Heart right ventricle (tissue), 16 donors: ENCODE results near the gene SIGLECL1. TPM values are rescaled to one million over a fixed set of nuclear protein-coding genes. Genes with fewer than 3 reads are reported as not detected.

Source experiments
- ATAC-seq, 8 donors: fragments of 200-7000 bp; cut with Tn5 transposase; one replicate each; pipeline ENCODE4 v1.9.1; 2020; ENCODE audit warnings: mild to moderate bottlenecking in 8 of 8, moderate library complexity in 8 of 8, moderate number of reproducible peaks in 1 of 8
- DNase-seq, 2 donors: peaks; one replicate each; pipeline ENCODE4 v3.0.0-alpha.2; 2020
- H3K27ac ChIP-seq, 10 donors: fragments of 200-600 bp; sonication (generic) in 2 of 10; one replicate each; pipeline versions ENCODE4 v1.5.0 to v1.8.0; 2020 to 2022; ENCODE audit warnings: mild to moderate bottlenecking in 3 of 10
- H3K27me3 ChIP-seq, 7 donors: fragments of 200-600 bp; one replicate each; pipeline ENCODE4 v1.8.0; 2021 to 2022; ENCODE audit warnings: mild to moderate bottlenecking in 2 of 7
- H3K36me3 ChIP-seq, 9 donors: fragments of 200-600 bp; sonication (generic) in 1 of 9; one replicate each; pipeline versions ENCODE4 v1.5.0 to v1.8.0; 2020 to 2022; ENCODE audit warnings: mild to moderate bottlenecking in 2 of 9
- H3K4me1 ChIP-seq, 9 donors: fragments of 200-600 bp; sonication (generic) in 1 of 9; one replicate each; pipeline versions ENCODE4 v1.5.0 to v1.8.0; 2020 to 2022; ENCODE audit warnings: mild to moderate bottlenecking in 4 of 9
- H3K4me3 ChIP-seq, 10 donors: fragments of 200-600 bp; sonication (generic) in 2 of 10; one replicate each; pipeline versions ENCODE4 v1.5.0 to v1.8.0; 2020 to 2022; ENCODE audit warnings: mild to moderate bottlenecking in 7 of 10, moderate library complexity in 2 of 10
- H3K9me3 ChIP-seq, 11 donors: fragments of 200-600 bp in 10 of 11; sonication (generic) in 2 of 11; one replicate each; pipeline versions ENCODE4 v1.5.0 to v1.8.0; 2013 to 2022; ENCODE audit warnings: mild to moderate bottlenecking in 2 of 11, control low read depth in 1 of 11, moderate library complexity in 1 of 11
- CTCF ChIP-seq, 9 donors: fragments of 200-600 bp; sonication (generic) in 2 of 9; IDR thresholded peaks; one replicate each; pipeline versions ENCODE4 v1.5.0 to v1.8.0; 2021 to 2022; ENCODE audit warnings: antibody characterized with exemption in 9 of 9, mild to moderate bottlenecking in 5 of 9, moderate library complexity in 1 of 9
- WGBS, 2 donors: extraction: QIAGEN DNeasy Blood & Tissue Kit; methylation state at CpG; one replicate each; pipeline ENCODE4 v1.1.7; 2013; ENCODE audit warnings: inconsistent platforms in 1 of 2; 5-methylcytosine and 5-hydroxymethylcytosine counted together
- intact Hi-C, 10 donors: fragments of 100-400 bp; cut with DNase I; formaldehyde crosslinking; loops; one replicate each; pipeline versions ENCODE4 v1.11.1 to v1.14.2; 2022
- microRNA-seq, 2 donors: library from miRNA; unstranded; fragments of <30 nt; microRNA quantifications; one replicate each; pipeline ENCODE4 v1.2.0, GENCODE V29; 2021
- polyA plus RNA-seq, 2 donors: library from polyadenylated mRNA; stranded (reverse); fragments of 200-250 nt; gene quantifications; one replicate each; pipeline ENCODE4 v1.2.3, GENCODE V29; 2013
- total RNA-seq, 10 donors: library from RNA; stranded (reverse); fragmentation: NEBNext Ultra II Directional in 3 of 10; extraction: Animal tissue kit (Norgen Biotek cat#: 25700) in 3 of 10; gene quantifications; one replicate each; pipeline versions ENCODE4 v1.2.1 to v1.2.4, GENCODE V29; 2021 to 2023
- donor health status: Arrhythmogenic right ventricular cardiomyopathy.
- donor health status: ischemic (EF 13 %, LVEDD 7.1; RV severe dilation, severe dysfunction).
- donor health status: healthy with polysubstance abuse.
- donor health status: DM: no; HTN: yes; CAD: no.
- donor health status: DM: no; HTN: no; CAD: no.
- donor health status: ischemic (EF 25% LVEDD 6.9; RV normal size, moderate dysfunction).
- donor health status: ischemic (EF 25% LVEDD 5.7; RV mildly dilated, moderate dysfunction).
- donor health status: healthy.
- donor health status: DM: yes; HTN: yes; CAD: no.
- donor health status: Ischemic cardiomyopathy.
- donor health status: ischemic (EF 35%, LVEDD 5.7; RV mildly dilated, moderate dysfunction).
- donor health status: nonischemic (EF 11% LVEDD 7.7; RV severe dilation, severe dysfunction).
- donor health status: DM: yes; HTN: yes; CAD: no.
- donor health status: PGD.
- donor health status: ischemic (EF 29% LVEDD 5.4; RV normal size, mild dysfunction).
- donor health status: nonischemic (EF 23%, LVEDD 6.1; RV moderate dilation, normal function).

The SIGLECL1 gene
- total and polyA plus RNA-seq, 12 donors: not detected

- WGBS, 2 donors: 83 to 84% methylated on average over 3 of the region's 3 CpGs
- Histone ChIP-seq H3K4me1 (no peaks in the 10 kb centered on the region), H3K27ac (no peak overlapping the region), H3K4me3 (no peak overlapping the region), H3K9me3 (peaks cover 0 to 10% (median 0%) of the 10 kb centered on the region in 11 donors), H3K36me3 (no peaks in the 10 kb centered on the region), H3K27me3 (peaks cover 0 to 57% (median 42%) of the 10 kb centered on the region in 7 donors)
- ATAC-seq (no peak), DNase-seq (no peak)
- intact Hi-C loops: no loop called here
- TF ChIP-seq CTCF (IDR thresholded peaks at IDR 0.05): no peak
Measured at GRCh38 chr19:51317376-51317775, 66.5 kb downstream of the SIGLECL1 start.

GRCh38 chr19:51317968-51318367 lies 67.1 kb downstream of the SIGLECL1 start:
- H3K4me3 ChIP-seq: no peak overlapping the region
- no peaks in the 10 kb centered on the region for H3K36me3 ChIP-seq
- intact Hi-C loops: no loop called here
- ATAC-seq (no peak), DNase-seq (no peak)
- no peak for TF ChIP-seq CTCF (IDR thresholded peaks at IDR 0.05)
- no peaks in the 10 kb centered on the region for H3K4me1 ChIP-seq
- WGBS, 2 donors: 37 to 63% methylated on average over 1 of the region's 1 CpG
- H3K27me3 ChIP-seq: peaks cover 0 to 52% (median 39%) of the 10 kb centered on the region in 7 donors
- peaks cover 0 to 10% (median 0%) of the 10 kb centered on the region in 11 donors for H3K9me3 ChIP-seq
- no peak overlapping the region for H3K27ac ChIP-seq

Small RNA genes lying within 50 kb of the gene (microRNA-seq; reads per million reads assigned to microRNA genes)
- gene MIR8074: 0 reads per million in 2 donors

Other genes starting within 250 kb of the SIGLECL1 start
- gene KLK8, start 249.5 kb upstream of the SIGLECL1 start, total RNA-seq: not detected
- not detected for gene KLK8, start 249.5 kb upstream of the SIGLECL1 start, polyA plus RNA-seq
- gene KLK10, start 231.4 kb upstream of the SIGLECL1 start, total RNA-seq: 1 to 10 TPM in 1 of 10 donors, under 1 TPM in 4, not detected in 5; 0.16 to 1.8 (median 0.38) TPM
- gene KLK10, start 231.4 kb upstream of the SIGLECL1 start, polyA plus RNA-seq: under 1 TPM in 1 of 2 donors, not detected in 1; 0.49 TPM
- gene KLK11, start 224.5 kb upstream of the SIGLECL1 start, total RNA-seq: under 1 TPM in 4 of 10 donors, not detected in 6; 0.27 to 0.46 (median 0.36) TPM
- gene KLK11, start 224.5 kb upstream of the SIGLECL1 start, polyA plus RNA-seq: under 1 TPM; 0.51 to 0.59 TPM
- gene KLK12, start 216.1 kb upstream of the SIGLECL1 start, total RNA-seq: not detected
- gene KLK12, start 216.1 kb upstream of the SIGLECL1 start, polyA plus RNA-seq: not detected
- gene KLK13, start 186.0 kb upstream of the SIGLECL1 start, total RNA-seq: under 1 TPM in 1 of 10 donors, not detected in 9; 0.32 TPM
- gene KLK13, start 186.0 kb upstream of the SIGLECL1 start, polyA plus RNA-seq: 1 to 10 TPM in 1 of 2 donors, not detected in 1; 1.3 TPM
- gene KLK14, start 168.2 kb upstream of the SIGLECL1 start, total RNA-seq: 1 to 10 TPM in 1 of 10 donors, under 1 TPM in 5, not detected in 4; 0.26 to 1.2 (median 0.58) TPM
- under 1 TPM; 0.20 to 0.44 TPM for gene KLK14, start 168.2 kb upstream of the SIGLECL1 start, polyA plus RNA-seq
- gene CTU1, start 142.7 kb upstream of the SIGLECL1 start, total RNA-seq: 1 to 10 TPM; 2.0 to 5.6 (median 3.2) TPM
- 1 to 10 TPM; 2.6 to 4.1 TPM for gene CTU1, start 142.7 kb upstream of the SIGLECL1 start, polyA plus RNA-seq
- gene SIGLEC9, start 126.2 kb upstream of the SIGLECL1 start, total RNA-seq: 1 to 10 TPM in 6 of 10 donors, under 1 TPM in 3, not detected in 1; 0.41 to 7.0 (median 1.1) TPM
- 1 to 10 TPM; 1.0 to 1.8 TPM for gene SIGLEC9, start 126.2 kb upstream of the SIGLECL1 start, polyA plus RNA-seq
- 1 to 10 TPM in 2 of 10 donors, under 1 TPM in 6, not detected in 2; 0.15 to 2.9 (median 0.56) TPM for gene SIGLEC7, start 108.8 kb upstream of the SIGLECL1 start, total RNA-seq
- gene SIGLEC7, start 108.8 kb upstream of the SIGLECL1 start, polyA plus RNA-seq: 1 to 10 TPM; 1.2 to 1.3 TPM
- 10 to 100 TPM in 1 of 10 donors, 1 to 10 TPM in 6, under 1 TPM in 3; 0.51 to 16.6 (median 1.8) TPM for gene CD33, start 26.0 kb upstream of the SIGLECL1 start, total RNA-seq
- gene CD33, start 26.0 kb upstream of the SIGLECL1 start, polyA plus RNA-seq: 1 to 10 TPM; 2.1 to 5.0 TPM
- gene IGLON5, start 60.6 kb downstream of the SIGLECL1 start, total RNA-seq: under 1 TPM in 1 of 10 donors, not detected in 9; 0.19 TPM
- gene IGLON5, start 60.6 kb downstream of the SIGLECL1 start, polyA plus RNA-seq: under 1 TPM in 1 of 2 donors, not detected in 1; 0.14 TPM
- gene VSIG10L, start 91.1 kb downstream of the SIGLECL1 start, total RNA-seq: 1 to 10 TPM in 1 of 10 donors, under 1 TPM in 9; 0.33 to 1.3 (median 0.45) TPM
- 1 to 10 TPM; 1.6 TPM for gene VSIG10L, start 91.1 kb downstream of the SIGLECL1 start, polyA plus RNA-seq
- 100 to 1,000 TPM; 220 to 444 (median 318) TPM for gene ETFB, start 115.3 kb downstream of the SIGLECL1 start, total RNA-seq
- 100 to 1,000 TPM; 396 to 542 TPM for gene ETFB, start 115.3 kb downstream of the SIGLECL1 start, polyA plus RNA-seq
- gene CLDND2, start 117.9 kb downstream of the SIGLECL1 start, total RNA-seq: 1 to 10 TPM in 9 of 10 donors, not detected in 1; 1.4 to 2.2 (median 1.6) TPM
- gene CLDND2, start 117.9 kb downstream of the SIGLECL1 start, polyA plus RNA-seq: 1 to 10 TPM in 1 of 2 donors, not detected in 1; 1.2 TPM
- 10 to 100 TPM in 1 of 10 donors, 1 to 10 TPM in 6, under 1 TPM in 3; 0.47 to 23.1 (median 2.2) TPM for gene NKG7, start 121.6 kb downstream of the SIGLECL1 start, total RNA-seq
- gene NKG7, start 121.6 kb downstream of the SIGLECL1 start, polyA plus RNA-seq: 1 to 10 TPM; 2.0 to 3.1 TPM
- gene LIM2, start 136.9 kb downstream of the SIGLECL1 start, total RNA-seq: not detected
- gene LIM2, start 136.9 kb downstream of the SIGLECL1 start, polyA plus RNA-seq: not detected
- gene C19orf84, start 139.5 kb downstream of the SIGLECL1 start, total RNA-seq: not detected
- not detected for gene C19orf84, start 139.5 kb downstream of the SIGLECL1 start, polyA plus RNA-seq
- 1 to 10 TPM in 3 of 10 donors, under 1 TPM in 7; 0.17 to 4.2 (median 0.82) TPM for gene SIGLEC10, start 166.6 kb downstream of the SIGLECL1 start, total RNA-seq
- 1 to 10 TPM in 1 of 2 donors, under 1 TPM in 1; 0.22 to 1.8 TPM for gene SIGLEC10, start 166.6 kb downstream of the SIGLECL1 start, polyA plus RNA-seq
- under 1 TPM in 4 of 10 donors, not detected in 6; 0.13 to 0.95 (median 0.19) TPM for gene SIGLEC8, start 207.4 kb downstream of the SIGLECL1 start, total RNA-seq
- not detected for gene SIGLEC8, start 207.4 kb downstream of the SIGLECL1 start, polyA plus RNA-seq
- not detected for gene CEACAM18, start 227.5 kb downstream of the SIGLECL1 start, total RNA-seq
- not detected for gene CEACAM18, start 227.5 kb downstream of the SIGLECL1 start, polyA plus RNA-seq